GM23338 (cell line): ENCODE measurements around the gene TNFSF9. TPM values are rescaled to one million over a fixed set of nuclear protein-coding genes. Genes with fewer than 3 reads are reported as not detected.

ENCODE experiments used
- ATAC-seq: fragments of 200-7000 bp; cut with Tn5 transposase; 3 replicates; pipeline ENCODE4 v1.9.1; 2020
- DNase-seq: peaks from one replicate; pipeline ENCODE4 v3.0.0-alpha.2; 2015; ENCODE audit warnings: low spot score
- H2AFZ ChIP-seq: fragments of 200-600 bp; sonication (generic); 2 replicates; pipeline ENCODE4 v1.8.0; 2016; ENCODE audit warnings: antibody characterized with exemption, mild to moderate bottlenecking, moderate library complexity
- H3F3A ChIP-seq: fragments of 200-600 bp; sonication (generic); replicated peaks from 2 replicates; pipeline ENCODE4 v1.8.0; 2017; ENCODE audit warnings: antibody characterized with exemption, mixed run types, low read depth
- H3K27ac ChIP-seq: fragments of 200-600 bp; sonication (generic); 2 replicates; pipeline ENCODE4 v1.6.1; 2016; ENCODE audit warnings: low read depth
- H3K27me3 ChIP-seq: fragments of 200-600 bp; sonication (generic); 2 replicates; pipeline ENCODE4 v1.8.0; 2016; ENCODE audit warnings: mild to moderate bottlenecking, mixed run types, moderate library complexity; ENCODE audit not compliant: insufficient read depth
- H3K36me3 ChIP-seq: fragments of 200-600 bp; sonication (generic); 2 replicates; pipeline ENCODE4 v1.8.0; 2016; ENCODE audit warnings: mild to moderate bottlenecking; ENCODE audit not compliant: insufficient read depth
- H3K4me1 ChIP-seq: fragments of 200-600 bp; sonication (generic); 2 replicates; pipeline ENCODE4 v1.8.0; 2016; ENCODE audit warnings: mild to moderate bottlenecking, moderate library complexity; ENCODE audit not compliant: insufficient read depth
- H3K4me2 ChIP-seq: fragments of 200-600 bp; sonication (generic); 2 replicates; pipeline ENCODE4 v1.7.1; 2017; ENCODE audit warnings: mixed run types
- H3K4me3 ChIP-seq: fragments of 200-600 bp; sonication (generic); 2 replicates; pipeline ENCODE4 v1.6.1; 2016; ENCODE audit warnings: mixed run types
- H3K79me2 ChIP-seq: fragments of 200-600 bp; sonication (generic); replicated peaks from 2 replicates; pipeline ENCODE4 v1.8.0; 2017; ENCODE audit warnings: mild to moderate bottlenecking; ENCODE audit not compliant: insufficient read depth
- H3K9me2 ChIP-seq: fragments of 200-600 bp; sonication (generic); 2 replicates; pipeline ENCODE4 v1.8.0; 2017; ENCODE audit not compliant: insufficient read depth
- H4K20me1 ChIP-seq: fragments of 200-600 bp; sonication (generic); replicated peaks from 2 replicates; pipeline ENCODE4 v1.8.0; 2017; ENCODE audit warnings: mild to moderate bottlenecking; ENCODE audit not compliant: insufficient read depth
- H3K27ac Mint-ChIP-seq: 2 replicates; pipeline ENCODE4 v1.8.0; 2020; ENCODE audit warnings: inconsistent platforms, mild to moderate bottlenecking, moderate library complexity, mixed read lengths
- H3K27me3 Mint-ChIP-seq: 3 replicates; pipeline ENCODE4 v1.8.0; 2022; ENCODE audit warnings: low read depth, mild to moderate bottlenecking, moderate library complexity, mixed read lengths, inconsistent platforms; ENCODE audit not compliant: insufficient read depth, poor library complexity
- H3K36me3 Mint-ChIP-seq: 3 replicates; pipeline ENCODE4 v1.8.0; 2021; ENCODE audit warnings: low read depth, mild to moderate bottlenecking, inconsistent platforms, moderate library complexity, mixed read lengths
- H3K4me1 Mint-ChIP-seq: 3 replicates; pipeline ENCODE4 v1.8.0; 2020; ENCODE audit warnings: mild to moderate bottlenecking, inconsistent platforms, mixed read lengths
- H3K4me3 Mint-ChIP-seq: 3 replicates; pipeline ENCODE4 v1.8.0; 2021; ENCODE audit warnings: moderate library complexity, mild to moderate bottlenecking, inconsistent platforms, mixed read lengths
- H3K9me3 Mint-ChIP-seq: 3 replicates; pipeline ENCODE4 v1.8.0; 2020; ENCODE audit warnings: moderate library complexity, mild to moderate bottlenecking, inconsistent platforms, mixed read lengths
- CREB1 ChIP-seq: fragments of 250-450 bp; sonication (Bioruptor Pico); IDR thresholded peaks from 2 replicates; pipeline ENCODE4 v1.5.0; 2020; ENCODE audit warnings: low read depth, mild to moderate bottlenecking, moderate library complexity
- EZH2phosphoT487 ChIP-seq: fragments of 200-600 bp; sonication (generic); IDR thresholded peaks from one replicate; pipeline ENCODE4 v1.8.1; 2018; ENCODE audit warnings: antibody characterized with exemption; ENCODE audit not compliant: unreplicated experiment
- JUNB ChIP-seq: IDR thresholded peaks from one replicate; pipeline ENCODE4 v1.6.1; 2016; ENCODE audit warnings: antibody characterized with exemption; ENCODE audit not compliant: unreplicated experiment
- NANOG ChIP-seq: IDR thresholded peaks from 2 replicates; pipeline ENCODE4 v1.6.1; 2016; ENCODE audit warnings: antibody characterized with exemption, borderline replicate concordance
- POLR2AphosphoS5 ChIP-seq: IDR thresholded peaks from 2 replicates; pipeline ENCODE4 v1.6.1; 2016; ENCODE audit warnings: antibody characterized with exemption, low read depth
- STAT1 ChIP-seq: IDR thresholded peaks from one replicate; pipeline ENCODE4 v1.6.1; 2016; ENCODE audit warnings: antibody characterized with exemption; ENCODE audit not compliant: unreplicated experiment
- polyA plus RNA-seq: library from polyadenylated mRNA; unstranded; fragments of >200 nt; fragmentation: Nextera tagmentation; extraction: Ambion mirVana; gene quantifications from 2 replicates; pipeline ENCODE4 v1.2.1, GENCODE V29; 2016
- total RNA-seq: library from RNA; depleted of rRNA; stranded (reverse); fragments of >200 nt; shearing (Covaris generic); gene quantifications from 2 replicates; pipeline ENCODE4 v1.2.3, GENCODE V29; 2014
- TF ChIP-seq, protein P1 (sequence below): IDR thresholded peaks from 2 replicates; pipeline ENCODE4 v1.6.1; 2016; ENCODE audit warnings: antibody characterized with exemption
- TF ChIP-seq, protein P2 (sequence below): fragments of 250-450 bp; sonication (Bioruptor Pico); IDR thresholded peaks from 2 replicates; pipeline ENCODE4 v1.5.0; 2020; ENCODE audit warnings: mild to moderate bottlenecking, moderate library complexity

TNFSF9 gene
- total and polyA plus RNA-seq, 2 experiments from 2014 or later: 2.6 to 9.1 TPM

DNA sequence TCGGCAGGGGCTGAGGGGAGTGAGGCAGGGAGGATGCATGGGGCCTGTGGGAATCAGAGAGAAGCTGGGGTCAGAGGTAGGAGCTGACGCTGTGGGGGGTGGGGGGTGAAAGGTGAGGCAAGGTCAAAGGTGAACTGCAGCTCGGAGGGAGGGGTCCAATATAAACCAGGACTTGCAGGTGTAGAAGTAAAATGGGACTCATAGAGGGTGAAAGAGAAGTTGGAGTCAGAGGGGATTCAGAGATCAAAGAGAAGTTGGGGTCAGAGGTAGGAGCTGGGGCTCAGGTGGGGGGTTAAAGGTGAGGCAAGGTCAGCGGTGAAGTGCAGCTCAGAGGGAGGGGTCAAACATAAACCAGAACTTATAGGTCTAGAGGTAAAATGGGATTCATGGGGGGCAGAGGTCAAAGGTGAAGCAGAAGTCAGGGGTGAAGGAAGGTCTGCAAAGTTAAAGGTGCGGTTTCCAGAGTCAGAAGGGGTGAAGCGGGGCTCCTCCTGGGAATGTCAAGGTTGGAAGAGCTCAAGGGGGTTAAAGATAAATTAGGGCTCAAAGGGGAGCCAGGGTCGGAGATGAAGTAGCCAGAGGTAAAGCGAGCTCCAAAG is 36.3 kb upstream of the TNFSF9 start (continued):
- TF ChIP-seq NANOG (no peak), JUNB (no peak), CREB1 (no peak), EZH2phosphoT487 (no peak), STAT1 (no peak), POLR2AphosphoS5 (no peak)
- TF ChIP-seq, protein P1, sequence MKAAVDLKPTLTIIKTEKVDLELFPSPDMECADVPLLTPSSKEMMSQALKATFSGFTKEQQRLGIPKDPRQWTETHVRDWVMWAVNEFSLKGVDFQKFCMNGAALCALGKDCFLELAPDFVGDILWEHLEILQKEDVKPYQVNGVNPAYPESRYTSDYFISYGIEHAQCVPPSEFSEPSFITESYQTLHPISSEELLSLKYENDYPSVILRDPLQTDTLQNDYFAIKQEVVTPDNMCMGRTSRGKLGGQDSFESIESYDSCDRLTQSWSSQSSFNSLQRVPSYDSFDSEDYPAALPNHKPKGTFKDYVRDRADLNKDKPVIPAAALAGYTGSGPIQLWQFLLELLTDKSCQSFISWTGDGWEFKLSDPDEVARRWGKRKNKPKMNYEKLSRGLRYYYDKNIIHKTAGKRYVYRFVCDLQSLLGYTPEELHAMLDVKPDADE: no peak

DNA sequence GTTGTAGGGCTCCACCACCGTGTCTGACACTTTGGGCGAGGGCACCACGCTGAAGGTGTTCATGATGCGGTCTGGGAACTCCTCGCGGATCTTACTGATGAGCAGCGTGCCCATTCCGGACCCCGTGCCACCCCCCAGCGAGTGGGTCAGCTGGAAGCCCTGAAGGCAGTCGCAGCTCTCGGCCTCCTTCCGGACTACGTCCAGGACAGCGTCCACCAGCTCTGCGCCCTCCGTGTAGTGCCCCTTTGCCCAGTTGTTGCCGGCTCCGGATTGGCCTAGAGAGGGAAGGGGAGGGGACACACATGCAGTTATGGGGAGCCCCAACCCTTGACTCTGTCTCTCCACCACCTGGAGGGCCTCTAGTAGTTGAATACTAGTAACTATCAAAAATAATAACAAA is 34.9 kb upstream of the TNFSF9 start:
- Histone ChIP-seq H2AFZ (no peak overlapping the region), H3K4me2 (no peak overlapping the region), H3K79me2 (no peaks in the 10 kb centered on the region), H3K4me1 (0 out of 2 replicates have a peak, but pooled peaks cover under 1% of the 10 kb centered on the region), H3K36me3 (no peaks in the 10 kb centered on the region), H4K20me1 (no peaks in the 10 kb centered on the region), H3K27ac (no peak overlapping the region), H3K27me3 (peaks cover 2% of the 10 kb centered on the region; the same call in 1 of the 2 replicates), H3K4me3 (no peak overlapping the region), H3F3A (no peaks in the 10 kb centered on the region), H3K9me2 (no peaks in the 10 kb centered on the region)
- no peaks in the 10 kb centered on the region; the same call in 1 of the 3 replicates for H3K9me3 Mint-ChIP-seq
- DNase-seq (no peak), ATAC-seq (no peak)
- H3K27ac Mint-ChIP-seq: no peak overlapping the region
- peaks cover 10% of the 10 kb centered on the region for H3K27me3 Mint-ChIP-seq
- peaks cover under 1% of the 10 kb centered on the region; the same call in 1 of the 3 replicates for H3K4me1 Mint-ChIP-seq
- TF ChIP-seq, protein P2, sequence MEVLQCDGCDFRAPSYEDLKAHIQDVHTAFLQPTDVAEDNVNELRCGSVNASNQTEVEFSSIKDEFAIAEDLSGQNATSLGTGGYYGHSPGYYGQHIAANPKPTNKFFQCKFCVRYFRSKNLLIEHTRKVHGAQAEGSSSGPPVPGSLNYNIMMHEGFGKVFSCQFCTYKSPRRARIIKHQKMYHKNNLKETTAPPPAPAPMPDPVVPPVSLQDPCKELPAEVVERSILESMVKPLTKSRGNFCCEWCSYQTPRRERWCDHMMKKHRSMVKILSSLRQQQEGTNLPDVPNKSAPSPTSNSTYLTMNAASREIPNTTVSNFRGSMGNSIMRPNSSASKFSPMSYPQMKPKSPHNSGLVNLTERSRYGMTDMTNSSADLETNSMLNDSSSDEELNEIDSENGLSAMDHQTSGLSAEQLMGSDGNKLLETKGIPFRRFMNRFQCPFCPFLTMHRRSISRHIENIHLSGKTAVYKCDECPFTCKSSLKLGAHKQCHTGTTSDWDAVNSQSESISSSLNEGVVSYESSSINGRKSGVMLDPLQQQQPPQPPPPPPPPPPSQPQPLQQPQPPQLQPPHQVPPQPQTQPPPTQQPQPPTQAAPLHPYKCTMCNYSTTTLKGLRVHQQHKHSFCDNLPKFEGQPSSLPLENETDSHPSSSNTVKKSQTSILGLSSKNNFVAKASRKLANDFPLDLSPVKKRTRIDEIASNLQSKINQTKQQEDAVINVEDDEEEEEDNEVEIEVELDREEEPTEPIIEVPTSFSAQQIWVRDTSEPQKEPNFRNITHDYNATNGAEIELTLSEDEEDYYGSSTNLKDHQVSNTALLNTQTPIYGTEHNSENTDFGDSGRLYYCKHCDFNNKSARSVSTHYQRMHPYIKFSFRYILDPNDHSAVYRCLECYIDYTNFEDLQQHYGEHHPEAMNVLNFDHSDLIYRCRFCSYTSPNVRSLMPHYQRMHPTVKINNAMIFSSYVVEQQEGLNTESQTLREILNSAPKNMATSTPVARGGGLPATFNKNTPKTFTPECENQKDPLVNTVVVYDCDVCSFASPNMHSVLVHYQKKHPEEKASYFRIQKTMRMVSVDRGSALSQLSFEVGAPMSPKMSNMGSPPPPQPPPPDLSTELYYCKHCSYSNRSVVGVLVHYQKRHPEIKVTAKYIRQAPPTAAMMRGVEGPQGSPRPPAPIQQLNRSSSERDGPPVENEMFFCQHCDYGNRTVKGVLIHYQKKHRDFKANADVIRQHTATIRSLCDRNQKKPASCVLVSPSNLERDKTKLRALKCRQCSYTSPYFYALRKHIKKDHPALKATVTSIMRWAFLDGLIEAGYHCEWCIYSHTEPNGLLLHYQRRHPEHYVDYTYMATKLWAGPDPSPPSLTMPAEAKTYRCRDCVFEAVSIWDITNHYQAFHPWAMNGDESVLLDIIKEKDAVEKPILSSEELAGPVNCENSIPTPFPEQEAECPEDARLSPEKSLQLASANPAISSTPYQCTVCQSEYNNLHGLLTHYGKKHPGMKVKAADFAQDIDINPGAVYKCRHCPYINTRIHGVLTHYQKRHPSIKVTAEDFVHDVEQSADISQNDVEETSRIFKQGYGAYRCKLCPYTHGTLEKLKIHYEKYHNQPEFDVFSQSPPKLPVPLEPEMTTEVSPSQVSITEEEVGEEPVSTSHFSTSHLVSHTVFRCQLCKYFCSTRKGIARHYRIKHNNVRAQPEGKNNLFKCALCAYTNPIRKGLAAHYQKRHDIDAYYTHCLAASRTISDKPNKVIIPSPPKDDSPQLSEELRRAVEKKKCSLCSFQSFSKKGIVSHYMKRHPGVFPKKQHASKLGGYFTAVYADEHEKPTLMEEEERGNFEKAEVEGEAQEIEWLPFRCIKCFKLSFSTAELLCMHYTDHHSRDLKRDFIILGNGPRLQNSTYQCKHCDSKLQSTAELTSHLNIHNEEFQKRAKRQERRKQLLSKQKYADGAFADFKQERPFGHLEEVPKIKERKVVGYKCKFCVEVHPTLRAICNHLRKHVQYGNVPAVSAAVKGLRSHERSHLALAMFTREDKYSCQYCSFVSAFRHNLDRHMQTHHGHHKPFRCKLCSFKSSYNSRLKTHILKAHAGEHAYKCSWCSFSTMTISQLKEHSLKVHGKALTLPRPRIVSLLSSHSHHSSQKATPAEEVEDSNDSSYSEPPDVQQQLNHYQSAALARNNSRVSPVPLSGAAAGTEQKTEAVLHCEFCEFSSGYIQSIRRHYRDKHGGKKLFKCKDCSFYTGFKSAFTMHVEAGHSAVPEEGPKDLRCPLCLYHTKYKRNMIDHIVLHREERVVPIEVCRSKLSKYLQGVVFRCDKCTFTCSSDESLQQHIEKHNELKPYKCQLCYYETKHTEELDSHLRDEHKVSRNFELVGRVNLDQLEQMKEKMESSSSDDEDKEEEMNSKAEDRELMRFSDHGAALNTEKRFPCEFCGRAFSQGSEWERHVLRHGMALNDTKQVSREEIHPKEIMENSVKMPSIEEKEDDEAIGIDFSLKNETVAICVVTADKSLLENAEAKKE (CRISPR knock-in tag): no peak
- TF ChIP-seq NANOG (no peak), POLR2AphosphoS5 (no peak)
- H3K36me3 Mint-ChIP-seq: no peaks in the 10 kb centered on the region; the same call in 1 of the 3 replicates
- no peak overlapping the region for H3K4me3 Mint-ChIP-seq
